ENCODE results near the gene LRRTM4.

DNA sequence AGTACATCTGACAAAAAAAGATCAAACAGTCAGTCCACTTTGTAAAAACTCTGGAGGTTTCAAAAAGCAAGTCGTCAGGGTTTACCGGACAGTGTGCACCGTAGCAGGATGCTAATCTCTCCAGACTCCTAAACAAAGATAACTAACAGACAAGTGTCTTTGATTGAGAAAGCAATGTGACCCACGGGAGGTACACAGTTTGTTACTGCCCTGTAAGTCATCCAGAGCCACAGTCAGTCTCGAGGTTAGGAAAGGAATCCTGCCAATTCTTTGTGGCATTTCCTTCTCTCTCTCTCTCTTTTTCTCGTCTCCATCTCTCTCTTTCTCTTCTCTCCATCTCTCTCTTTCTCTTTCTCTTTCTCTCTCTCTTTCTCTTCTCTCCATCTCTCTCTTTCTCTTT lies 42.8 kb downstream of the LRRTM4 start:
- no peak for TF ChIP-seq POLR2A (IDR thresholded peaks at IDR 0.05)
- TF ChIP-seq, protein P1, sequence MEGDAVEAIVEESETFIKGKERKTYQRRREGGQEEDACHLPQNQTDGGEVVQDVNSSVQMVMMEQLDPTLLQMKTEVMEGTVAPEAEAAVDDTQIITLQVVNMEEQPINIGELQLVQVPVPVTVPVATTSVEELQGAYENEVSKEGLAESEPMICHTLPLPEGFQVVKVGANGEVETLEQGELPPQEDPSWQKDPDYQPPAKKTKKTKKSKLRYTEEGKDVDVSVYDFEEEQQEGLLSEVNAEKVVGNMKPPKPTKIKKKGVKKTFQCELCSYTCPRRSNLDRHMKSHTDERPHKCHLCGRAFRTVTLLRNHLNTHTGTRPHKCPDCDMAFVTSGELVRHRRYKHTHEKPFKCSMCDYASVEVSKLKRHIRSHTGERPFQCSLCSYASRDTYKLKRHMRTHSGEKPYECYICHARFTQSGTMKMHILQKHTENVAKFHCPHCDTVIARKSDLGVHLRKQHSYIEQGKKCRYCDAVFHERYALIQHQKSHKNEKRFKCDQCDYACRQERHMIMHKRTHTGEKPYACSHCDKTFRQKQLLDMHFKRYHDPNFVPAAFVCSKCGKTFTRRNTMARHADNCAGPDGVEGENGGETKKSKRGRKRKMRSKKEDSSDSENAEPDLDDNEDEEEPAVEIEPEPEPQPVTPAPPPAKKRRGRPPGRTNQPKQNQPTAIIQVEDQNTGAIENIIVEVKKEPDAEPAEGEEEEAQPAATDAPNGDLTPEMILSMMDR (IDR thresholded peaks at IDR 0.05) = no peak
- no peak for TF ChIP-seq EP300 (IDR thresholded peaks at IDR 0.05)
- TF ChIP-seq POLR2AphosphoS5 (IDR thresholded peaks at IDR 0.05) = no peak

Data from upper lobe of left lung (tissue), 4 donors.